Psoas muscle (tissue), 8 donors: ENCODE data around the gene MAP4K4. TPM values are rescaled to one million over a fixed set of nuclear protein-coding genes. Genes with fewer than 3 reads are reported as not detected.

Experiments
- ATAC-seq, 4 donors: fragments of 200-7000 bp; cut with Tn5 transposase; one replicate each; pipeline ENCODE4 v1.9.1; 2020; ENCODE audit warnings: moderate library complexity in 3 of 4, mild to moderate bottlenecking in 2 of 4
- DNase-seq, 2 donors: peaks; one replicate each; pipeline ENCODE4 v3.0.0-alpha.2; 2020
- H3K27ac ChIP-seq: fragments of 200-600 bp; one replicate; pipeline ENCODE4 v1.8.0; 2022
- H3K27me3 ChIP-seq, 3 donors: fragments of 200-600 bp in 1 of 3; one replicate each; pipeline versions ENCODE4 v1.6.1 to v1.8.0; 2013 to 2022; ENCODE audit warnings: low read length in 2 of 3, mild to moderate bottlenecking in 2 of 3, moderate library complexity in 1 of 3; ENCODE audit not compliant: insufficient read depth in 3 of 3
- H3K36me3 ChIP-seq, 2 donors: fragments of 200-600 bp in 1 of 2; one replicate each; pipeline versions ENCODE4 v1.6.1 to v1.8.0; 2013 to 2022; ENCODE audit warnings: low read depth in 1 of 2, mild to moderate bottlenecking in 1 of 2, moderate library complexity in 1 of 2; ENCODE audit not compliant: insufficient read depth in 1 of 2
- H3K4me1 ChIP-seq: fragments of 200-600 bp; one replicate; pipeline ENCODE4 v1.8.0; 2022
- H3K4me3 ChIP-seq: fragments of 200-600 bp; one replicate; pipeline ENCODE4 v1.8.0; 2022; ENCODE audit warnings: mild to moderate bottlenecking
- H3K9me3 ChIP-seq: fragments of 200-600 bp; one replicate; pipeline ENCODE4 v1.8.0; 2022
- whole genome bisulfite sequencing, 3 donors: extraction: QIAGEN DNeasy Blood & Tissue Kit; methylation state at CpG; one replicate each; pipeline versions ENCODE4 v1.1.6 to v1.1.7; 2013; 5-methylcytosine and 5-hydroxymethylcytosine counted together
- intact Hi-C, 2 donors: fragments of 100-400 bp; cut with DNase I; formaldehyde crosslinking; loops; one replicate each; pipeline versions ENCODE4 v1.11.0 to v1.14.2; 2022
- polyA plus RNA-seq, 3 donors: library from polyadenylated mRNA; stranded (reverse); fragments of 200-250 nt; gene quantifications; one replicate each; pipeline ENCODE4 v1.2.3, GENCODE V29; 2013
- total RNA-seq, 4 donors: library from RNA; stranded (reverse); fragmentation: NEBNext Ultra II Directional in 2 of 4; extraction: Animal tissue kit (Norgen Biotek cat#: 25700) in 2 of 4; gene quantifications; one replicate each; pipeline versions ENCODE4 v1.2.1 to v1.2.4, GENCODE V29; 2021 to 2023
- TF ChIP-seq, protein P1 (sequence below): fragments of 200-600 bp; IDR thresholded peaks from one replicate; pipeline ENCODE4 v1.8.0; 2022; ENCODE audit warnings: antibody characterized with exemption
- donor health status: healthy with polysubstance abuse.
- donor health status: DM: no; HTN: no; CAD: no; lungs with moderate emphysema.
- donor health status: Bipolar disorder and iron deficiency.
- donor health status: healthy.
- donor health status: DM: yes; HTN: yes; CAD: no.
- donor health status: DM: no; HTN: no; CAD: no.
- donor health status: DM: no; HTN: no; CAD: no.
- donor health status: DM: yes; HTN: yes; CAD: no.

MAP4K4 gene
- total and polyA plus RNA-seq, 7 donors = 20.1 to 99.9 (median 80.4) TPM

DNA sequence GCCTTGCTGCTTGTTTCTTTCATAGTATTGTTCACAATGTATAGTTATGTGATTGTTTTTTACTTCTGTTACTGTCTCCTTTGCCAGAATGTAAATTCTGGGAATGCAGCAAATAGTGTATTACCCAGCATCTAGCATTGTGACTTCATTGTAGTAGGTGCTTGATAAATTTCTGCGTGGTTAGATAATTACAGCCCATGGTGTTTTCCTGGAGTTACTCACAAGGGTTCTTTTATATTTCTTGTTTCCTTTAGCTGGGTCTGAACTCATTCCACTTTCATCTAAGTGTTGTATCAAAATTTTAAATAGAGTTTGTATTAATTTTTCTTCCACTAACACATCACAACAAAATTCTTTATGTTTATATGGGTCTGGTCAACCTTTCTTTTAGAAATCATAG, 132.6 kb downstream of the MAP4K4 start:
- Histone ChIP-seq H3K4me3 (no peak overlapping the region), H3K27ac (no peak overlapping the region), H3K36me3 (peaks cover 6 to 50% of the 10 kb centered on the region in 2 donors), H3K4me1 (peaks cover 17% of the 10 kb centered on the region), H3K27me3 (no peaks in the 10 kb centered on the region), H3K9me3 (no peaks in the 10 kb centered on the region)
- DNase-seq = no peak
- no peak for ATAC-seq
- TF ChIP-seq, protein P1, sequence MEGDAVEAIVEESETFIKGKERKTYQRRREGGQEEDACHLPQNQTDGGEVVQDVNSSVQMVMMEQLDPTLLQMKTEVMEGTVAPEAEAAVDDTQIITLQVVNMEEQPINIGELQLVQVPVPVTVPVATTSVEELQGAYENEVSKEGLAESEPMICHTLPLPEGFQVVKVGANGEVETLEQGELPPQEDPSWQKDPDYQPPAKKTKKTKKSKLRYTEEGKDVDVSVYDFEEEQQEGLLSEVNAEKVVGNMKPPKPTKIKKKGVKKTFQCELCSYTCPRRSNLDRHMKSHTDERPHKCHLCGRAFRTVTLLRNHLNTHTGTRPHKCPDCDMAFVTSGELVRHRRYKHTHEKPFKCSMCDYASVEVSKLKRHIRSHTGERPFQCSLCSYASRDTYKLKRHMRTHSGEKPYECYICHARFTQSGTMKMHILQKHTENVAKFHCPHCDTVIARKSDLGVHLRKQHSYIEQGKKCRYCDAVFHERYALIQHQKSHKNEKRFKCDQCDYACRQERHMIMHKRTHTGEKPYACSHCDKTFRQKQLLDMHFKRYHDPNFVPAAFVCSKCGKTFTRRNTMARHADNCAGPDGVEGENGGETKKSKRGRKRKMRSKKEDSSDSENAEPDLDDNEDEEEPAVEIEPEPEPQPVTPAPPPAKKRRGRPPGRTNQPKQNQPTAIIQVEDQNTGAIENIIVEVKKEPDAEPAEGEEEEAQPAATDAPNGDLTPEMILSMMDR = no peak
- intact Hi-C loops = loop anchor here (2.0 to 5.0 kb wide), 4 partner anchors 133 to 488 kb away; partner anchors contain the start of gene MAP4K4 (in 1 of the 2)
- 65 to 91% (median 82%) methylated on average over 1 of the region's 1 CpG for WGBS, 3 donors

DNA sequence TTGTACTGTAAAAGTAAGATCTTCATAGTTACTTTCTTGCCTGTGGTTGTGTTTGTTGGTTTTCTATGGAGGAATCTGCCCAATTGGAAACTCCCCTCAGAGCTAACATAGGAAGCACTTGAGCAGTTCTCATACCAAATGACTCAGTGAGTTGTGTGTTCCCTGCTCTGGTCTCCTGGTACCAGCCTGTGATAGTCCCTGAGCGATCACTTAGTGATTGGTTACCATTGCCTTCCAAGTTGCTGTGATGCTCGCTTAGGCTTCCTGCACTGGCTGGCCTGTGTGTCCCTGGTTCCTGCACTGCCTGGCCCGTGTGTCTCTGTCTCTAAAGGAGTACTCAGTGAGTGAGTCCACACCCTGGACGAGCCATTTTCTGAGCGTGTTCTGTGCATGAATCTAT, 133.0 kb downstream of the MAP4K4 start:
- H3K27ac ChIP-seq = no peak overlapping the region
- H3K27me3 ChIP-seq = no peaks in the 10 kb centered on the region
- intact Hi-C loops = loop anchor here (2.0 to 5.0 kb wide), 4 partner anchors 133 to 488 kb away; partner anchors contain the start of gene MAP4K4 (in 1 of the 2)
- no peak for DNase-seq
- ATAC-seq = peak in 2 of 4 donors; percentile 5 to 12
- TF ChIP-seq, protein P1 = no peak
- WGBS, 3 donors = 81 to 83% (median 82%) methylated on average over 5 of the region's 5 CpGs
- no peaks in the 10 kb centered on the region for H3K9me3 ChIP-seq
- peaks cover 7 to 50% of the 10 kb centered on the region in 2 donors for H3K36me3 ChIP-seq
- H3K4me1 ChIP-seq = peaks cover 17% of the 10 kb centered on the region
- no peak overlapping the region for H3K4me3 ChIP-seq

DNA sequence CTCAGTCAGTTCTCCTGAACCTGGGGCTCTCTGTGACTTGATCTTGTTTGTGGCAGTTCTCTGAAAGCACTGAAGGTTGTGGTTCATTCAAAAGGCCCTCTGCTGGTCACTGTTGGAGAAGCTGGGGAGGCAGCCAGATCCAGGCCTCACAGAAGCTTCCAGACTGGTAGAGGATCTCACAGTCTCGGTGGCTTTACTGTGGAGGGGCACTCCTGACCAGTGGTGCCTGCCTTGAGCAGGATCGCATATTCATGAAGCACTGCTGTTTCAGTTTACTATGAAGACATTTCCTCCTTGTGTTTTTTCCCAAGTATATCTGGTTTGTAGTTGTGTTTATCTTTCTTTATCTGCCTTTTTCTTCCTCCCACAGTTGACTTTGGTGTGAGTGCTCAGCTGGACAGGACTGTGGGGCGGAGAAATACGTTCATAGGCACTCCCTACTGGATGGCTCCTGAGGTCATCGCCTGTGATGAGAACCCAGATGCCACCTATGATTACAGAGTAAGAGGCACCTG, 133.9 kb downstream of the MAP4K4 start:
- intact Hi-C loops = loop anchor here (2.0 to 5.0 kb wide), 4 partner anchors 134 to 489 kb away; partner anchors contain the start of gene MAP4K4 (in 1 of the 2)
- TF ChIP-seq, protein P1 = peak; percentile 84
- 52 to 67% (median 60%) methylated on average over 5 of the region's 5 CpGs for WGBS, 3 donors
- Histone ChIP-seq H3K9me3 (no peaks in the 10 kb centered on the region), H3K4me1 (peaks cover 17% of the 10 kb centered on the region), H3K27me3 (no peaks in the 10 kb centered on the region), H3K4me3 (no peak overlapping the region), H3K36me3 (peaks cover 10 to 50% of the 10 kb centered on the region in 2 donors), H3K27ac (no peak overlapping the region)
- DNase-seq = peak; percentile 62 to 76
- ATAC-seq = peak; percentile 88 to 96 (median 91)

DNA sequence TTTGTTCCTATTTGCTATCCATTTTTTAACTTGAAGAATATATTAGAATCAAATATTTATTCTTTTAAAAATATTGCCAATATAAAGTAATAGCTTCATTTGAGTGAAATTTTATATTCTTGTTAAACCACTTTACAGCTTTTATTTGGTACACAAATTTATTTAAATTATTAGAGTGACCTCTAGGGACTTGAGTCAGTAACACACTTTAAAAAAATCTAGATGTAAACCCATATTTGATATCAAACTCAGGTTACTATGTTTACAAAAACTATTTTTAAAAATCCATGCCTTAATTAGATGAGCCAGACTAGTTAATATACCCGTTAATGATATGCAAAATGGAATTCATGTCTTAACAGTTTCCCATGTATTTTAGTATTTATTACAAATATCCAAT, 134.6 kb downstream of the MAP4K4 start:
- TF ChIP-seq, protein P1 = peak; percentile 42
- ATAC-seq = peak in 1 of 4 donors; percentile 49
- H3K36me3 ChIP-seq = peaks cover 10 to 50% of the 10 kb centered on the region in 2 donors
- WGBS, 3 donors = 59 to 78% (median 71%) methylated on average over 1 of the region's 1 CpG
- H3K9me3 ChIP-seq = no peaks in the 10 kb centered on the region
- intact Hi-C loops = loop anchor here (2.0 to 5.0 kb wide), 4 partner anchors 135 to 490 kb away; partner anchors contain the start of gene MAP4K4 (in 1 of the 2)
- DNase-seq = no peak
- no peak overlapping the region for H3K27ac ChIP-seq
- no peak overlapping the region for H3K4me3 ChIP-seq
- no peaks in the 10 kb centered on the region for H3K27me3 ChIP-seq
- peaks cover 14% of the 10 kb centered on the region for H3K4me1 ChIP-seq
